Neural cell (in vitro differentiated cells): ENCODE data around the gene TBC1D32. TPM values are rescaled to one million over a fixed set of nuclear protein-coding genes. Genes with fewer than 3 reads are reported as not detected.
"Not testable (repeated sequence)": the region's sequence is repeated elsewhere in the genome, so short reads cannot be mapped to it uniquely, and the experiment has no call there.

ENCODE experiments used
- H2AFZ ChIP-seq: fragments of 200-600, 300-800 bp; sonication (generic), shearing (Covaris generic); 2 replicates; pipeline ENCODE4 v1.6.0; 2014; ENCODE audit warnings: low read depth, mild to moderate bottlenecking, antibody characterized with exemption, low read length, moderate library complexity
- H3F3A ChIP-seq: fragments of 200-600 bp; shearing (Covaris generic); 2 replicates; pipeline ENCODE4 v1.6.1; 2016; ENCODE audit warnings: mild to moderate bottlenecking, moderate library complexity, mixed read lengths, antibody characterized with exemption, low read length; ENCODE audit not compliant: insufficient read depth, poor library complexity, severe bottlenecking
- H3K27ac ChIP-seq: fragments of 200-600, 300-800 bp; sonication (generic), shearing (Covaris generic); 2 replicates; pipeline ENCODE4 v1.5.1; 2014; ENCODE audit warnings: mild to moderate bottlenecking, low read length, moderate library complexity
- H3K27me3 ChIP-seq: fragments of 300-800, 200-600 bp; sonication (generic), shearing (Covaris generic); 2 replicates; pipeline ENCODE4 v1.6.0; 2014; ENCODE audit warnings: mild to moderate bottlenecking, low read depth, low read length, moderate library complexity; ENCODE audit not compliant: insufficient read depth
- H3K36me3 ChIP-seq: fragments of 300-800, 200-600 bp; sonication (generic), shearing (Covaris generic); 2 replicates; pipeline ENCODE4 v1.5.1; 2014; ENCODE audit warnings: mild to moderate bottlenecking, antibody characterized with exemption, low read length, moderate library complexity; ENCODE audit not compliant: insufficient read depth
- H3K4me2 ChIP-seq: fragments of 300-800, 200-600 bp; sonication (generic), shearing (Covaris generic); 2 replicates; pipeline ENCODE4 v1.6.0; 2014; ENCODE audit warnings: mild to moderate bottlenecking, low read length
- H3K4me3 ChIP-seq: fragments of 300-800, 200-600 bp; sonication (generic), shearing (Covaris generic); 2 replicates; pipeline ENCODE4 v1.5.1; 2014; ENCODE audit warnings: mild to moderate bottlenecking, low read length, moderate library complexity
- H3K79me2 ChIP-seq: fragments of 200-600 bp; shearing (Covaris generic); replicated peaks from 2 replicates; pipeline ENCODE4 v1.6.0; 2014; ENCODE audit warnings: mild to moderate bottlenecking, low read length, moderate library complexity; ENCODE audit not compliant: insufficient read depth
- H3K9ac ChIP-seq: fragments of 300-800, 200-600 bp; sonication (generic), shearing (Covaris generic); 2 replicates; pipeline ENCODE4 v1.6.1; 2016; ENCODE audit warnings: mild to moderate bottlenecking, low read length, mixed read lengths
- H3K9me2 ChIP-seq: fragments of 200-600 bp; shearing (Covaris generic); 2 replicates; pipeline ENCODE4 v1.6.1; 2016; ENCODE audit warnings: mild to moderate bottlenecking, low read length, mixed read lengths; ENCODE audit not compliant: insufficient read depth
- H3K9me3 ChIP-seq: fragments of 200-600, 300-800 bp; sonication (generic), shearing (Covaris generic); 2 replicates; pipeline ENCODE4 v1.6.1; 2016; ENCODE audit warnings: mild to moderate bottlenecking, mixed run types, low read length, moderate library complexity, mixed read lengths
- H4K20me1 ChIP-seq: fragments of 200-600 bp; shearing (Covaris generic); 2 replicates; pipeline ENCODE4 v1.6.1; 2016; ENCODE audit warnings: mild to moderate bottlenecking, mixed run types; ENCODE audit not compliant: insufficient read depth
- EP300 ChIP-seq: fragments of 450-650 bp; conservative IDR thresholded peaks from 2 replicates; pipeline ENCODE4 v1.6.1; 2014; ENCODE audit warnings: antibody characterized with exemption, mild to moderate bottlenecking, moderate library complexity; ENCODE audit not compliant: poor library complexity, severe bottlenecking
- EZH2 ChIP-seq: fragments of 200-600, 300-800 bp; shearing (Covaris generic), sonication (generic); IDR thresholded peaks from 2 replicates; pipeline ENCODE4 v1.6.1; 2014; ENCODE audit warnings: antibody characterized with exemption, low read length, borderline replicate concordance, mild to moderate bottlenecking; ENCODE audit not compliant: insufficient read depth, poor library complexity, severe bottlenecking
- MXI1 ChIP-seq: fragments of 450-650 bp; conservative IDR thresholded peaks from 2 replicates; pipeline ENCODE4 v1.6.1; 2014; ENCODE audit warnings: antibody characterized with exemption, mild to moderate bottlenecking; ENCODE audit not compliant: poor library complexity, severe bottlenecking
- POLR2AphosphoS5 ChIP-seq: IDR thresholded peaks from 2 replicates; pipeline ENCODE4 v1.6.1; 2012
- RAD21 ChIP-seq: fragments of 450-650 bp; conservative IDR thresholded peaks from 2 replicates; pipeline ENCODE4 v1.6.1; 2014; ENCODE audit warnings: antibody characterized with exemption, mild to moderate bottlenecking, moderate library complexity
- SMC3 ChIP-seq: fragments of 450-650 bp; conservative IDR thresholded peaks from 2 replicates; pipeline ENCODE4 v1.6.1; 2014; ENCODE audit warnings: antibody characterized with exemption, mild to moderate bottlenecking, moderate library complexity; ENCODE audit not compliant: poor library complexity
- TAF1 ChIP-seq: IDR thresholded peaks from 2 replicates; pipeline ENCODE4 v1.6.1; 2012; ENCODE audit warnings: low read depth
- polyA plus RNA-seq: library from polyadenylated mRNA; depleted of rRNA; stranded (reverse); fragments of >200 nt; gene quantifications from 2 replicates; pipeline ENCODE4 v1.2.3, GENCODE V29; 2014
- TF ChIP-seq, protein P1 (sequence below): fragments of 450-650 bp; IDR thresholded peaks from 2 replicates; pipeline ENCODE4 v1.5.1; 2014; ENCODE audit warnings: antibody characterized with exemption, mild to moderate bottlenecking, moderate library complexity; ENCODE audit not compliant: poor library complexity, severe bottlenecking
- TF ChIP-seq, protein P2 (sequence below): IDR thresholded peaks from 2 replicates; pipeline ENCODE4 v1.6.1; 2012; ENCODE audit warnings: borderline replicate concordance

Gene TBC1D32
- polyA plus RNA-seq, 1 donor from 2014 or later, result 33.2 TPM

DNA sequence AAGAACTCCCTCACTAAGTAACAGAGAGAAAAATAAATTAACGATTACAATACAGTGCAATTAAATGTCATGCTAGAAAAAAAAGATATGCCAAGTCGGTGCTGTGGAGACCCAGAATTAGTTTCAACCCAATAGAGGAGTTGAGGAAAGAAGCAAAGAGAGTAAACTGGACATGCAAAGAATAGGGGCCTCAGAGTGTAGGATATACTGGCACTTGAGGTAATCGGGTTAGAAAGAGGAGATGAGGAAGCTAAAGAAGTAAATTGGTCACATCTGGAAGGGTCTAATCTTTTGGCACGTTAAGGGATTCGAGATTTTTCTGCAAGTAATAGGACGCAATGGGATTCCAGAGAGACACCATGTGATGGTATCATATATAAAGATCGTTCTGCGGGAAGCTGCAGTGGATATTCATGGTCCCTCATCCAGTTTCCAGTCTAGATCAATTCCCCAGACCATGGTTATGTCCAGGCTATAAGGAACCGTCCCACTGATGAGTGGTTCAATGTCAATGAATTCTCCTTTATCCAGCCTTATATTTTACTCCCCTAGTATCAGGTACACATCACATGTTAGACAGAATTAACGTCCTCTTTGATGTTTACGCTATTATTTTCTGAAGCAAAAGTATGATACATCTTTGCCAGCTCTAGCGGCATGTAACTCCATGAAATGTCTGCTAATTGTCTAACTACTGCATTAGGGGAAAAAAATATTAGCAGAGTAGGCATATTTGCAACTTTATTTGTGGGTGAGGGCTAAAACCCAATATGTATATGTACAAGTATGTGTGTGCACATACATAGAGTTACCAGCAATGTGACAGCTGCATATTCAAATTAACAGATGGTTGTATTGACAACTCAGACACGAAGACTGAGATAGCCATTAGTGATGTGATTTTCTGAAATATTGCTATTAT is 1.1 kb upstream of the TBC1D32 start:
- no peaks in the 10 kb centered on the region for H3K79me2 ChIP-seq
- peak overlapping the region; percentile 79 for H3K9ac ChIP-seq
- H3K27ac ChIP-seq, result no peak overlapping the region
- H3K9me2 ChIP-seq, result no peaks in the 10 kb centered on the region
- no peak for TF ChIP-seq SMC3
- TF ChIP-seq RAD21, result no peak
- TF ChIP-seq EP300, result no peak
- TF ChIP-seq, protein P1, sequence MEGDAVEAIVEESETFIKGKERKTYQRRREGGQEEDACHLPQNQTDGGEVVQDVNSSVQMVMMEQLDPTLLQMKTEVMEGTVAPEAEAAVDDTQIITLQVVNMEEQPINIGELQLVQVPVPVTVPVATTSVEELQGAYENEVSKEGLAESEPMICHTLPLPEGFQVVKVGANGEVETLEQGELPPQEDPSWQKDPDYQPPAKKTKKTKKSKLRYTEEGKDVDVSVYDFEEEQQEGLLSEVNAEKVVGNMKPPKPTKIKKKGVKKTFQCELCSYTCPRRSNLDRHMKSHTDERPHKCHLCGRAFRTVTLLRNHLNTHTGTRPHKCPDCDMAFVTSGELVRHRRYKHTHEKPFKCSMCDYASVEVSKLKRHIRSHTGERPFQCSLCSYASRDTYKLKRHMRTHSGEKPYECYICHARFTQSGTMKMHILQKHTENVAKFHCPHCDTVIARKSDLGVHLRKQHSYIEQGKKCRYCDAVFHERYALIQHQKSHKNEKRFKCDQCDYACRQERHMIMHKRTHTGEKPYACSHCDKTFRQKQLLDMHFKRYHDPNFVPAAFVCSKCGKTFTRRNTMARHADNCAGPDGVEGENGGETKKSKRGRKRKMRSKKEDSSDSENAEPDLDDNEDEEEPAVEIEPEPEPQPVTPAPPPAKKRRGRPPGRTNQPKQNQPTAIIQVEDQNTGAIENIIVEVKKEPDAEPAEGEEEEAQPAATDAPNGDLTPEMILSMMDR, result no peak
- TF ChIP-seq POLR2AphosphoS5, result no peak
- TF ChIP-seq, protein P2, sequence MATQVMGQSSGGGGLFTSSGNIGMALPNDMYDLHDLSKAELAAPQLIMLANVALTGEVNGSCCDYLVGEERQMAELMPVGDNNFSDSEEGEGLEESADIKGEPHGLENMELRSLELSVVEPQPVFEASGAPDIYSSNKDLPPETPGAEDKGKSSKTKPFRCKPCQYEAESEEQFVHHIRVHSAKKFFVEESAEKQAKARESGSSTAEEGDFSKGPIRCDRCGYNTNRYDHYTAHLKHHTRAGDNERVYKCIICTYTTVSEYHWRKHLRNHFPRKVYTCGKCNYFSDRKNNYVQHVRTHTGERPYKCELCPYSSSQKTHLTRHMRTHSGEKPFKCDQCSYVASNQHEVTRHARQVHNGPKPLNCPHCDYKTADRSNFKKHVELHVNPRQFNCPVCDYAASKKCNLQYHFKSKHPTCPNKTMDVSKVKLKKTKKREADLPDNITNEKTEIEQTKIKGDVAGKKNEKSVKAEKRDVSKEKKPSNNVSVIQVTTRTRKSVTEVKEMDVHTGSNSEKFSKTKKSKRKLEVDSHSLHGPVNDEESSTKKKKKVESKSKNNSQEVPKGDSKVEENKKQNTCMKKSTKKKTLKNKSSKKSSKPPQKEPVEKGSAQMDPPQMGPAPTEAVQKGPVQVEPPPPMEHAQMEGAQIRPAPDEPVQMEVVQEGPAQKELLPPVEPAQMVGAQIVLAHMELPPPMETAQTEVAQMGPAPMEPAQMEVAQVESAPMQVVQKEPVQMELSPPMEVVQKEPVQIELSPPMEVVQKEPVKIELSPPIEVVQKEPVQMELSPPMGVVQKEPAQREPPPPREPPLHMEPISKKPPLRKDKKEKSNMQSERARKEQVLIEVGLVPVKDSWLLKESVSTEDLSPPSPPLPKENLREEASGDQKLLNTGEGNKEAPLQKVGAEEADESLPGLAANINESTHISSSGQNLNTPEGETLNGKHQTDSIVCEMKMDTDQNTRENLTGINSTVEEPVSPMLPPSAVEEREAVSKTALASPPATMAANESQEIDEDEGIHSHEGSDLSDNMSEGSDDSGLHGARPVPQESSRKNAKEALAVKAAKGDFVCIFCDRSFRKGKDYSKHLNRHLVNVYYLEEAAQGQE, result no peak
- no peak for TF ChIP-seq EZH2
- no peak for TF ChIP-seq TAF1
- TF ChIP-seq MXI1, result no peak
- no peaks in the 10 kb centered on the region for H3K27me3 ChIP-seq
- no peaks in the 10 kb centered on the region for H3F3A ChIP-seq
- no peaks in the 10 kb centered on the region for H4K20me1 ChIP-seq
- peak overlapping the region; percentile 78 for H2AFZ ChIP-seq
- H3K4me3 ChIP-seq, result peak overlapping the region; percentile 80
- H3K9me3 ChIP-seq, result no peaks in the 10 kb centered on the region
- peak overlapping the region; percentile 57 for H3K4me2 ChIP-seq
- H3K36me3 ChIP-seq, result no peaks in the 10 kb centered on the region

DNA sequence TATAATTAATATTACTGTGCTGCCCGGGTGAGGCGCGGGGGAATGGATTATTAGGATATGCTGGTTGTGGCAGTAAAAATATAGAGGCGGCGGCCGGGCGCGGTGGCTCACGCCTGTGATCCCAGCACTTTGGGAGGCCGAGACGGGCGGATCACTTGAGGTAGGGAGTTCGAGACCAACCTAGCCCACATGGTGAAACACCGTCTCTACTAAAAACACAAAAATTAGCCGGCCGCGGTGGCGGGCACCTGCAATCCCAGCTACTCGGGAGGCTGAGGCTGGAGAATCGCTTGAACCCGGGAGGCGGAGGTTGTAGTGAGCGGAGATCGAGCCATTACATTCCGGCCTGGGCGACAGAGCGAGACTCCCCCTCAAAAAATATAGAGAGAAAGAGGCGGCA is 586 bp downstream of the TBC1D32 start:
- H3K4me2 ChIP-seq, result peak overlapping the region; percentile 57
- not testable (repeated sequence) for H3K9me3 ChIP-seq, H3F3A ChIP-seq, H4K20me1 ChIP-seq, H3K36me3 ChIP-seq, H3K9ac ChIP-seq, H3K79me2 ChIP-seq, H3K9me2 ChIP-seq, H3K27me3 ChIP-seq, H3K27ac ChIP-seq
- H2AFZ ChIP-seq, result peak overlapping the region; percentile 78
- peak overlapping the region; percentile 80 for H3K4me3 ChIP-seq
